ENCODE data around the gene TMCC1.
"Not testable (repeated sequence)": the region's sequence is repeated elsewhere in the genome, so short reads cannot be mapped to it uniquely, and the experiment has no call there.

TMCC1 gene

GRCh38 chr3:129618901-129619671, 274.4 kb downstream of the TMCC1 start:
- no peak for DNase-seq

DNA sequence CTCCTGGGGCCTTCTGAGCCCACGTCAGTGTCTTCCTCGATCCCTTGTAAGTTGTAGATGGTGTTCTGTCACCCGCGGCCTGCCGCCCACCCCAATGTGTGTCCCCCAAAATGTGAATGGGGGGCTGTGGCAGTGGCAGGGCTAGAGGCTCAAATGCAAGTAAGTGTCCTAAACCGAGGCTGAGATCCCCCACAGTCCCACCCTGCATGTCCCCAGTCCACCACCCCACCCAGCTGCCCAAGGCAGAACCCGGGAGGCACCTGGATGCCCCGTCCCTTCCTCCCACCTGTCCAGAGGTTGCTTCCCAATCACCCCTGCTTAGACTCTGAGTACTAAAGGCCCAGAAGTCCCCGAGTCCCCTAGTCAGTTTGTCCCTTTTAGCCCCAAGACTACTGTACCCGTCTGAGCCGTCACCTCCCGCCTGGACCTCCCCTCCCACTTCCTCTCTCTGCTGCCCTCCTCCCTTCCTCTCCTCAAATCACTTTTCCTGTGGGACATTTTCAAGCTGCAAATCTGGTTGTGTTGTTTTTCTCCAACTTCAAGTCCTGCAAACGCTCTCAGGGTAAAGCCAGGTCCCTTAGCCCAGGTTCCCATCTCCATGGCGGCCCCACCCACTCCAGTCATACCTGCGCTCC, 275.2 kb downstream of the TMCC1 start:
- DNase-seq: no peak

DNA sequence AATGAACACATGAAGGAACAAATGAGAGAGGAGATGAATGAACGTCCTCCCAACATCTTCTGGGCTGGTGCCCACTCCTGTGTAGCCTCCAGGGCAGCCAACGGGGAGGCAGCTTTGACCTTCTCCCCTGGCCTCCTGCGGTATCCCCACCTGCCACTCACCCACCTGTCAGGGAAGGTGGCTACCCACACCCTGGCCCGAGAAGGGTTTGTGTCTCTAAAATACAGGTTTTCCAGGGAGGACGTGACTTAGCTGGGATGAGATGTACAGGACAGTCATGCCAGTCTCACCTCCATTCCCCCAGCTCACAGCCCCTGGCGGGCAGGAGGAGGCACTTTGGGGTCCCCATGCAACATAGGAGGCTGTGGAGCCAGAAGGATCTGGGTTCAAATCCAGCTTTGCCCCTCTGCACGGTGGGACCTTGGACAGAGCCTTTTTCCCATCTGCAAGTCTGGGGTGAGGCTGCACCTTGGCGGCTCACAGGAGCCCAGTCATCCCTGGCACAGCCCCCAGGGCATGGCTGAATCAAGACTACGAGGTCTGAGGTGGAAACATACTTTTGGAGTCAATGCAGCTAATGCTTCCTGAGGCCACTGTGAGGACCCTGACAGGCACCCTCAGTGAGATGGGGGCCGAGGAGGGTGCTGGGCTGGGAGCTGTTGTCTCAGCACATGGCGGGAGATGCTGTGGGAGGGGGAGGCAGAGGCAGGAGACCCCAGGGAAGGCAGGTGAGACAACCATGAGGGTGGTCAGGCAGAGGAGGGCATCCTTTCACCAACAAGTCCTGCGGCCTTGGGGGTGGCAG, 275.9 kb downstream of the TMCC1 start:
- no peak for DNase-seq

- no peak for DNase-seq
Observed at GRCh38 chr3:129616713-129617112, 276.8 kb downstream of the TMCC1 start.

- no peak for DNase-seq
Observed at GRCh38 chr3:129616291-129616690, 277.2 kb downstream of the TMCC1 start.

- no peak for DNase-seq
Observed at GRCh38 chr3:129615751-129616281, 277.7 kb downstream of the TMCC1 start.

DNA sequence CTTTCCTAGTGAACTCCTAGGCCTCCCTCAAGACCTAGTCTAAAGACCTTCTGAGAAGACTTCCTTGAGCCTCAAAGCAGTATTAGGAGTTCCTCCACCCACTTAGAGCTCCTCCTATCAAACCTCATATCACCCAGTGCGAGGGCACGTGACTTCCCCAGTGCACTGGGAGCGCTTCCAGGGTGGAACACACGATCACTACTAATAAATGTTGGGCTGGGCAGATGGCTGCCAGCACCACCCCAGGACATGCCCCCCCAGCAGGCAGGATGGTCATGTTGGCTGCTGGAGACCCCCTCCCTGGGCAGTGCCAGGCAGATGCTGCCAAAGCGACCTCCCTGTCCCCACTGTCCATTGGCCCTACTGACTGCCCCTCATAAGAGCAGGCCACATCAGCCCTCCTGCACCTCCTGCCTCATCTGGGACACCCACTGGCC, 278.6 kb downstream of the TMCC1 start:
- no peak for DNase-seq

- DNase-seq: no peak
Observed at GRCh38 chr3:129614435-129614834, 279.1 kb downstream of the TMCC1 start.

DNA sequence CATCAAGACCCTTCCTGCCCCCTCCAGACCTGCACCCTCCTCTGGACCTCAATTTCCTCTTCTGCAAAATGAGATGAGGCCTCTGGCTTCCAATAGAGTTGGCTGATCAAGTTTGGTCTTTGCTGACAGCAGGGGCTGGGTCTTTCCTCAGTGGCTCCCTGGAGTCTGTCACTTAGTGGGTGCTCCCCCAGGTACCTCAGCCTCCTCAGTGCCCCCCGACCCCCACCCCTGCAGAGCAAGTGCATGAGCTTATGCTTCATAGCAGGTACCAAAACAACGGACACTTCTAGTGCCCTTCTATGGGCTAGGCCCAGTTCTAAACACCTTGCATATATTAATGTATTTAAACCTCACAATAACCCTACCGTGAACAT, 280.2 kb downstream of the TMCC1 start:
- DNase-seq: no peak

DNA sequence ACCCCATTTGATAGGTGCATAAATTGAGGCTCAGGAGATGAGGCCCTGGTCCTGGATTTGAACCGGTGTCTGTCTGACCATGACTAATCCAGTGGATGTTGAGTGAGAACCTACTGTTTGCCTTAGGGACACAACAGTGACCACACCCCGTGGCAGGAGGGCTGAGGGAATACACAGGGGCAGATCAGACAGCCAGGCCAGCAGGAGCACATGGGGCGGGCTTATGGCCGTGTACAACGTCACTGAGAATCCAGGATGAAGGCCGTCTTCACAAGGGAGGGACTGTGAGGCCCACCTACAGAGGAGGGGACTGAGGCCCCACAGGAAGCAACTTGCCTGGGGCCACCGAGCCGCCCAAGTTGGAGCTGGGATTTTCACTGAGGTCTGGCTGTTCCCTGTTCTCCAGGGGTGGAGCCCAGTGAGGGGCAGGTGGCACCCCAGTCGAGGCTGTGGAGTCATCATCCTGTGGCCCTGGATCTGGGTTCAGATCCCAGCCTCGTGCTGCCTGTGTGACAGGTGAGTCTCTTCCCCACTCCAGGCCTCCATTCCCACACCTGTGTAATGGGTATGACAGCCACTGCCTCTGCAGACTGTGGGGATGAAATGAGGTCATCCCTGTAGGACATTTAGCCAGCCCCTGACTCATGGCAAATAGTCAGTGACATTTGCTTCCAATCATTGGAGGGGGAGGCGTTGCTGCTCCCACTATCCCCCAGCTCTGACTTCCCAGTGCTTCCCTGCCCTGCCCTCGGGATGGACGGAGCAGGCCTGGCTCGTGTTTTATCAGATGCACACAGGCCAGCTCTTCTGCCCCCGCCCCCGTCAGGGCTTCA, 280.8 kb downstream of the TMCC1 start:
- no peak for DNase-seq

DNA sequence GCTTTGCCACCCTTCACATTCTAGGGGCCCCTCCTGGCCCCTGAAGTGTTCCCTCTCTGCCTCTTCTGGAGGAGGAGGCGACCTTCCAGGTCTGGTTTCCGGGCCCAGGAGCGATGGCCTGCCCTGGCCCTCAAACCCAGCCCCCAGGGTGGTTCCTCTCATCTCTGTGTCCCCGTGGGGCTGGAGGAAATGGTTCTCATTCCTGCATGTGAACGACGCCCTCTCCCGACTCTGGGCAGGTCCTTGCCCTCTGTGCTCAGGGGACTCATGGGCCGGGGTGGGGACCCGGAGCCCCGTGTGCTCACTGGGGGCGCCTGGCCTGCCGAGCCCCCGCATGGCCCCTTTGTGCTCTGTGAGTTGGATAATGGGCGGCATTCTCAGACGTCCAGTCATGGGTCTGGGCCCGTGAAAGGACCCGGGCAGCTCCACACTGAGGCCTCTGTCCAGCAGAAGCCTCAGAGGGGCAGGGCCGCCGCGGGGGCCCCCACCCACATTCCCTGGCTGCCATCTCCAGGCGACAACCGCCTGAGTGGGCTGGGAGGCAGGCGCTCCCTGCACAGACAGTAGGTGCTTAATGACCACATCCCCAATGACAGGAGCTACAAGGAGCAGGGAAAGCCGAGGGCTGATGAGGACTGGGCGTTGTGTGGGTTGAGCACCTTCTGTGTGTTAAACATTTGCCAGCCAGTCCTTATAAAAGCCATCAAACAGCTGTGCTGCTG, 281.5 kb downstream of the TMCC1 start:
- DNase-seq: no peak

GRCh38 chr3:129611446-129611800, 282.1 kb downstream of the TMCC1 start:
- no peak for DNase-seq

DNA sequence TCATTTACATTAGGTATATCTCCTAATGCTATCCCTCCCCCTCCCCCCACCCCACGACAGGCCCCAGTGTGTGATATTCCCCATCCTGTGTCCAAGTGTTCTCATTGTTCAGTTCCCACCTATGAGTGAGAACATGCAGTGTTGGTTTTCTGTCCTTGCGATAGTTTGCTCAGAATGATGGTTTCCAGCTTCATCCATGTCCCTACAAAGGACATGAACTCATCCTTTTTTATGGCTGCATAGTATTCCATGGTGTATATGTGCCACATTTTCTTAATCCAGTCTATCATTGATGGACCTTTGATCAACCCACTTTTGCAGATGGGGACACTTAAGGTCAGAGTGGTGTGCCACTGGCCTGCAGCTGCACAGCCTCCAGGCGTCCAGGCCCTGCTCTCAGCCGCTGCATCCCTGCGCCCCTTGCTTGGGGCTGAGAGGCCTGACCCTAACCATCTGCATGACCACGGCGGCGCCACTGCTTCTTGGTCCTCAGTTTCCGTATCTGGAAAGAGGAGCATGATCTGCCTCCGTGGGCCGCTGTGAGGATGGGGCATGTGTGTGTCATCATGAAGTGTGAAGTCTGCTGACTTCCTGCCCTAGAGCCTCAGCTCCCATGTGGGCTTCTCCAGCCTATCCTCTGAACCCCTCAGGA, 282.6 kb downstream of the TMCC1 start:
- DNase-seq: not testable (repeated sequence)

GRCh38 chr3:129610276-129610675, 283.2 kb downstream of the TMCC1 start:
- no peak for DNase-seq

GRCh38 chr3:129609591-129610182, 283.8 kb downstream of the TMCC1 start:
- no peak for DNase-seq

DNA sequence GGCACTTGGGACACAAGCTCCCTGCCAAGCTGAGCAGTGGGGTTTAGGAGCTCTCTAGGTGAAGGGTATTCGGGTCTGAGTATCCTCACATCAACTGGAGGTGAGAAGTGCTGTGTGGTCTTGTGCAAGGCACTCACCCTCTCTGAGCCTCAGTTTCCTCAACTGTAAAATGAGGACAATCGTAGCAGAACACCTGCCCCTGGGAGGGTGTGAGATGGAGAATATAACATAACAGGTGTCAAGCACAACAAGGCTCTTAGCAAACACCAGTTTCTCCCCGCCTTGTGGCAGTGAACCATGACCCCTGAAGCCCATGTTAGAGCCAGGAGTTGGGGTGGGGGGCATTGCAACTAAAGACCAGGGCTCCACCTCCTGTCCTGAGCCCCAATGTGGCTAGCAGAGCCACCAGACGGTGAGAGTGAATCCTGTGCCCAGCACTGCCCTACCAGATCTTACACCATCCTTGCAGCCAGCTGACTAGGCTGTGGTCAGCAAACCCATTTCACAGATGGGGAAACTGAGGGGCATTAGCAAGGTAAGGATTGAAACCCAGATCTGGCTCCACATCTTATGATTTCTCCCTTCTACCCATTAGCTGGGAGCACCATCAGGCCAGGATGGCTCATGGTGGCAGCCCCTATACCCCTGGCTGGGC, 284.4 kb downstream of the TMCC1 start:
- DNase-seq: no peak

GRCh38 chr3:129608087-129608935, 285.2 kb downstream of the TMCC1 start:
- no peak for DNase-seq

GRCh38 chr3:129607391-129608068, 286.0 kb downstream of the TMCC1 start:
- no peak for DNase-seq

Data from NCI-H187 (cell line).